ENCODE data around the gene PDC.
A peak's percentile ranks its signal among the peaks of the same experiment; 100 is the strongest.

PDC gene

GRCh38 chr1:186461014-186461413, at the start of gene PDC:
PDC (minus strand) TSS chr1:186461114; CDS start chr1:186449459, 11,655 bp downstream.
- in situ Hi-C loops (cut with MboI; ENCODE audit: low pct_unique_long_range_greater_than_20kb, low sequenced_read_pairs): no loop called here
- no peak for DNase-seq

DNA sequence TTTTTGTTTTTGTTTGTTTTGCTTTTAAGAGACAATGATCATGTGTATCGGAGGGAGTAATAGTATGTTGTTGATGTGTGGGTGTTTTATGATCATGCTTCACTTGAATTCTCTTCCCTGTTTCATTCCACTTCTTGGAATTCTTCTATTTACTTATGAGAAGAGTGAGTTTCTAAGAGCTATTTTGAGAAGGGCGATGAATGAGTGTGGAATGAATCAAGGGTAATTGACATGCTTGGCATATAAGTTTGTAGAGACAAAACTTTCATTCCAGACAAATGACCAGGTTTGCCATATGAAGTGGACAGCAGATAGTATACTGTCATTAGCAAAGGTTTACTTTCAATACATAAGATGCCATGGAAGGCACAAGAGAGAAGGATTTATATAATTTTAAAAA, 42.3 kb upstream of the PDC start:
- in situ Hi-C loops (cut with MboI; ENCODE audit: low pct_unique_long_range_greater_than_20kb, low sequenced_read_pairs): no loop called here
- DNase-seq: no peak

DNA sequence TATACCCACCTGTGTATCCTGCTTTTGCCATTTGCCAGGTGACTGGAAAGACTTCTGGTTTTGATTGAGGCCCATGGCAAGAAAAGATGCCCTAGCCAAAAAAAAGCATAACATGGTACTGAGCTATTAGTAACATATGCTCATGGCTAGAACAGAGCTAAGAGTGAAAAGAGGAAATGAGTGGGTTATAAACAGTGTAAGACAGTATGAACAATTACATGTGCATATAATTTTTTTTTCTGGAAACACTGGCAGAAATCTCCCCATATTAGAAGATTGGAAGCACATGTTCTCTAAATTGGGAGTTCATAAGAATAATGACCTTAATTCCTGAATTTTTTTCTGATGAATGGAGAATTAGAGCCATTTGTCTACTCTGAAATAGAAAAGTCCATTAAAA, 41.2 kb upstream of the PDC start:
- DNase-seq: no peak
- in situ Hi-C loops (cut with MboI; ENCODE audit: low pct_unique_long_range_greater_than_20kb, low sequenced_read_pairs): no loop called here

DNA sequence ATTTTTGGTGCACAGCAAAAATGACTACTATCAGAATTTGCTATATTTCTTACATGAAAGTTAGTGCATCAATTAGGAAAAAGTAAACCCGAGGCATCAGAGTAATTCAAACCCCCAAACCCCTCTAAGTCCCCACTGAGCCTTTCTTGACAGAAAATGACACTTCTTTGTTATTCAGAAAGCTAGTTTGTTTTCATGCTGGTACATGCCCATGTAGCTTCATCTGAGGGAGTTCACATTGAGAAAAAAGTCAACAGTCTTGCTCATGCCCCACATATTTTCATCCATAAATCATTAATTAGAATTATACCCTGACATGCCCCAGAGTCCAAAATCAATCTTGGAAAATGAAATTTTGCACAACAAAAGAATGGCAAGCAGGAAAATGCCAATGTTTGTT, 39.9 kb upstream of the PDC start:
- in situ Hi-C loops (cut with MboI; ENCODE audit: low pct_unique_long_range_greater_than_20kb, low sequenced_read_pairs): no loop called here

DNA sequence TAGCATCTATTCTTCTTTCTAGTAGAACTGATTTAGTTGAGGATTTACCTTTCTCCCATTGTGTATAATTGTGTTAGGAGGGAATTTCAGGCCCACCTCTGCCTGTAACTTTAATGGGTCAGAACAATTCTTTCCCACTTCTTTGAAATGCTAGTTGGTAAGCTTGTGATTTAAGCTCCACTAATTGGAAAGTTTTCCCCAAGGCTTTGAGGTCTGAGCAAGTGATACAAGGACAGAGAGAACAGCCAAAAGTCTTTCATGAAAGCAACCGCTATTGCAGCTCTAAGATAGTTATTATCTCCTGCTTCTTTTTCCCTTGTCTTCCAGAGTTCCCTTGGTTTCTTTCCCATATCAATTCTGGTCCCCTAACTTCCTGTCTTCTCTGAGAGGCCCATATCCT, 38.7 kb upstream of the PDC start:
- no peak for DNase-seq
- in situ Hi-C loops (cut with MboI; ENCODE audit: low pct_unique_long_range_greater_than_20kb, low sequenced_read_pairs): no loop called here

More for the DNA sequence above, 39.9 kb upstream of the PDC start:
- no peak for DNase-seq

GRCh38 chr1:186498695-186499389, 37.9 kb upstream of the PDC start:
- in situ Hi-C loops (cut with MboI; ENCODE audit: low pct_unique_long_range_greater_than_20kb, low sequenced_read_pairs): no loop called here
- no peak for DNase-seq

GRCh38 chr1:186498071-186498470, 37.2 kb upstream of the PDC start:
- in situ Hi-C loops (cut with MboI; ENCODE audit: low pct_unique_long_range_greater_than_20kb, low sequenced_read_pairs): no loop called here
- no peak for DNase-seq

DNA sequence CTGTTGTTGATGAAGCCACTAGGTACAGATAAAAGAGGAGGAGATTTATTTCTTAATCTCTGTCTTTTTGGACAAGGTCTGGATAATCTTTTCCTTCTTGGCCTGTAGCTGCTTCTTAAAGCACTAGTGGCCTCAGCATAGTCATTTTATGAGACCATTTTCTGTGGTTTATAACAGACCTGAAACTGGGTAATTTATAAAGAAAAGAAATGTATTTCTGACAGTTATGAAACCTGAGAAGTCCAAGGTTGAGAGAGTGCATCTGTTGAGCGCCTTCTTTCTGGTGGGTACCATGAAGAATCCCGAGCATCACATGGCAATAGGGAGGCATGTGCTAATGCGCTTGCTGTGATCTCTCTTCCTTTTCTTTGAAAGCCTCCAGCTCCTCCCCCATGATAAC, 36.7 kb upstream of the PDC start:
- in situ Hi-C loops (cut with MboI; ENCODE audit: low pct_unique_long_range_greater_than_20kb, low sequenced_read_pairs): no loop called here
- DNase-seq: no peak

GRCh38 chr1:186496171-186496851, 35.4 kb upstream of the PDC start:
- in situ Hi-C loops (cut with MboI; ENCODE audit: low pct_unique_long_range_greater_than_20kb, low sequenced_read_pairs): no loop called here
- DNase-seq: no peak

DNA sequence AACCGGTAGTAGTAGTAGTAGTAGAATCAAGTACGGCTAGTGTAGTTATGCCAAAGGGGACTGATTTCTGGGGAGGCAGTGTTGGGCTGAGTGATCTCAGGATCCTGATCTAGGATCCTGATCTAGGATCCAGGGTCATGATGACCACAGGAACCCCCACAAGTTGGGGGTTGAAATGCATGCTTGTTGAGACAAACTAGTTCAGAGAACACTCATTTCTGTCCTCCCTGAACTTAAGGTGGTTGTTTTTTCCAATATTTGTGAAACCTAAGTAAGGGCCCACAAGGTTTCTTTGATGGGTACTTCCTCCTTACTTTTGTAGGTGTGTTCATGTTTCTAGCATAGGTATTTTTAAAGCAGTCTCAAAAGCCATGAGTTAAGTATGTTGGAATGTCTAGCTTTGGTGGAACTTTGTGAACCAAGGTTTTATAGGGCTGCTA, 33.9 kb upstream of the PDC start:
- in situ Hi-C loops (cut with MboI; ENCODE audit: low pct_unique_long_range_greater_than_20kb, low sequenced_read_pairs): no loop called here

GRCh38 chr1:186492531-186493291, 31.8 kb upstream of the PDC start:
- in situ Hi-C loops (cut with MboI; ENCODE audit: low pct_unique_long_range_greater_than_20kb, low sequenced_read_pairs): no loop called here
- DNase-seq: no peak

More for the DNA sequence above, 33.9 kb upstream of the PDC start:
- DNase-seq: no peak

DNA sequence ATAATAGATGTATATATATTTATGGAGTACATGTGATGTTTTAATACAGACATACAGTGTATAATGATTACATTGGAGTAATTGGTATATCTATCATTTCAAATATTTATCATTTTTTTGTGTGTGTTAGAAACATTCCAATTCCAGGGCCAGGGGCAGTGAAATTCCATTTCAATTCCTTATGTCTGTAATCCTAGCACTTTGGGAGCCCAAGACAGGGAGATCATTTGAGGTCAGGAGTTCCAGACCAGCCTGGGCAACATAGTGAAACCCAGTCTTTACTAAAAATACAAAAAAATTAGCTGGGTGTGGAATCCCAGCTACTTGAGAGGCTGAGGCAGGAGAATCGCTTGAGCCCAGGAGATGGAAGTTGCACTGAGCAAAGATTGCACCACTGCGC, 30.4 kb upstream of the PDC start:
- in situ Hi-C loops (cut with MboI; ENCODE audit: low pct_unique_long_range_greater_than_20kb, low sequenced_read_pairs): no loop called here
- DNase-seq: no peak

GRCh38 chr1:186487163-186487562, 26.2 kb upstream of the PDC start:
- DNase-seq: no peak

DNA sequence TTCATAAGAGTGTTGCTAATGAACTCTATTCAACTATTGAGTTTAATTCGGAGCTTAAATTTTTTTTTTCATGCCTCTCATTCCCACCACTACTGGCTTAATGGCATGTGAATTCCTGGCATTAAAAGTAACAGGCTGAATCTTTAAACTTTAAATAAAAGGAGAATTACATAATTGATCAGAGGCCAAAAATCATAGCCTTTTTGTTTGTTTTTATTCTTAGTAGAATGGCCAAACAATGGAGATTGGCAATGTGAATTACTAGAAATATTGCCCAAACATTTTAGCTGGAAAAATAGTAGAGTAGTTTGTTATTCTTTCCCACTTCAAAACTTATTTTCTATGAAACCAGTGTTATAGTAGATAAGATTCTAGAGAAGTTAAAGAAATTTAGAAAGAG, 25.1 kb upstream of the PDC start:
- DNase-seq: no peak
- in situ Hi-C loops (cut with MboI; ENCODE audit: low pct_unique_long_range_greater_than_20kb, low sequenced_read_pairs): no loop called here

More at GRCh38 chr1:186487163-186487562, 26.2 kb upstream of the PDC start:
- in situ Hi-C loops (cut with MboI; ENCODE audit: low pct_unique_long_range_greater_than_20kb, low sequenced_read_pairs): no loop called here

DNA sequence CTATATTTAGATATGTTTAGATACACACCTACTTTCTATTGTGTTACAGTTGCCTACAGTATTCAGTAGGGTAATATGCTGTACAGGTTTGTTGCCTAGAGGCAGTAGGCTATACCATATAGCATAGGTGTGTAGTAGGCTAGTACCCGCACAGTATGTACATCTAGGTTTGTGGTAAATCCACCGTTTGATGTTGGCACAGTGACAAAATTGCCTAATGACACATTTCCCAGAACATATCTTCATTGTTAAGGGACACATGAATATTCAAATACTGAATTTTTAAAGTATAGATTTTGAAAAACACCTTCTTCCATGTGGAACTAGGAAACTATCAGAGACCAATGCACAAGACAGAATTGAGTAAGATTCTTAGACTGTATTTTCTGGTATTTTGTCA, 22.6 kb upstream of the PDC start:
- in situ Hi-C loops (cut with MboI; ENCODE audit: low pct_unique_long_range_greater_than_20kb, low sequenced_read_pairs): no loop called here
- no peak for DNase-seq

- in situ Hi-C loops (cut with MboI; ENCODE audit: low pct_unique_long_range_greater_than_20kb, low sequenced_read_pairs): no loop called here
- DNase-seq: peak; percentile 69
Measured at GRCh38 chr1:186482661-186483255, 21.8 kb upstream of the PDC start.

DNA sequence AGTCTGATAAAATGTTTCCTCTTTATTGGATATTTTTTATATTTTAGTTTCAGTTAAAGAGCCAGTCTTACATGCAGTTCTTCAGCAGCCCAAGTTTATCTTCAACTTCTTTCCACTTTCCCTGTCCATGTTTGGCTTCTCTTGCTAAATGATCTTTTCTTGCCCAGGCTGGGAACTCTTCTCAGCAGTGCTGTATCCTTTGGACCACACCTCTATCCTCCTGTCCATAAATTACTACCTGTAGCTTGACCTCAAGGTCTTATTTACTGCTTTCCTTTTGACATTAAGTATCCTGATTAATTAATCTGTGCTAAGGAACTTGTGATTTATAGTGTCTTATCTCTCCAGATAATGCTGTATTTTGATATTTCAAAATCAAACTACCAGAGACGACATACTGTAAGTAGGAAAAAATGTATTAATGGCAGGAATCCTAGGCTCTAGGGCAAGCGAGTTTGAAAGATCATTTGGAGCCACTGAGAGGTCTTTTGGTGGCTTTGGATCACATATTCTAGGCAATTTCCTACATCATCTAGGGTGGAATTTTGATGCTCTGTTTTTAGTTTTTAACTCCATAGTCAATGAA, 20.5 kb upstream of the PDC start:
- in situ Hi-C loops (cut with MboI; ENCODE audit: low pct_unique_long_range_greater_than_20kb, low sequenced_read_pairs): no loop called here
- no peak for DNase-seq

DNA sequence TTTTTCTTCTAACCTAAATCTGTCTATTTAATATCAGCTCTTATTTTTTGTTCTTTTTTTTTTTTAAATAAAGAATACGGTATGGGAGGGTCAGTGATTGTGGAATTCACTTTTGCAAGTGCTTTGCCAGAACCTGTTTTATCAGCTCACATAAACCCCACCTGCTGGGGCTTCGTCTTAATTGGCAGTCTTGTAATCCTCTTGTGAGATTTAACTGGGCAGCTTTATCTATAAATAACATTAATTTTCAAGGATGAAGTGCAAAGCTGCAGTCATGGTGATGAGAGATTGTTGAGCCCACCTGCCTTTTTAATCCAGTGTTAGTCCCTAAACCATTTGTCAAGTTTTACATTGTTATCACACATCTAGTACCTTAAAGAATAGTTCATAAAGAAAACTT, 18.2 kb upstream of the PDC start:
- in situ Hi-C loops (cut with MboI; ENCODE audit: low pct_unique_long_range_greater_than_20kb, low sequenced_read_pairs): no loop called here
- no peak for DNase-seq

GRCh38 chr1:186476264-186477040, 15.5 kb upstream of the PDC start:
- in situ Hi-C loops (cut with MboI; ENCODE audit: low pct_unique_long_range_greater_than_20kb, low sequenced_read_pairs): no loop called here
- no peak for DNase-seq
